Neural progenitor cell (in vitro differentiated cells): Measurements from ENCODE around the gene NRCAM. TPM values are rescaled to one million over a fixed set of nuclear protein-coding genes. Genes with fewer than 3 reads are reported as not detected.

Experiments used
- DNase-seq: peaks from one replicate; pipeline ENCODE4 v3.0.0-alpha.2; 2016; ENCODE audit warnings: low spot score
- H2AFZ ChIP-seq: fragments of 200-600 bp; sonication (generic); replicated peaks from 2 replicates; pipeline ENCODE4 v1.6.1; 2016; ENCODE audit warnings: antibody characterized with exemption
- H3F3A ChIP-seq: fragments of 200-600 bp; sonication (generic); 2 replicates; pipeline ENCODE4 v1.6.1; 2016; ENCODE audit warnings: antibody characterized with exemption, low read depth
- H3K27ac ChIP-seq: fragments of 200-600 bp; sonication (generic); 2 replicates; pipeline ENCODE4 v1.5.1; 2016; ENCODE audit warnings: mild to moderate bottlenecking
- H3K27me3 ChIP-seq: fragments of 200-600 bp; sonication (generic); 2 replicates; pipeline ENCODE4 v1.6.1; 2016; ENCODE audit warnings: mild to moderate bottlenecking, moderate library complexity
- H3K36me3 ChIP-seq: fragments of 200-600 bp; sonication (generic); 2 replicates; pipeline ENCODE4 v1.5.1; 2016
- H3K4me1 ChIP-seq: fragments of 200-600 bp; sonication (generic); 2 replicates; pipeline ENCODE4 v1.6.1; 2016; ENCODE audit warnings: mixed run types
- H3K4me2 ChIP-seq: fragments of 200-600 bp; sonication (generic); 2 replicates; pipeline ENCODE4 v1.6.1; 2016
- H3K4me3 ChIP-seq: fragments of 200-600 bp; sonication (generic); 2 replicates; pipeline ENCODE4 v1.5.1; 2016
- H3K79me2 ChIP-seq: fragments of 200-600 bp; sonication (generic); 2 replicates; pipeline ENCODE4 v1.6.1; 2016; ENCODE audit warnings: low read depth
- H3K9ac ChIP-seq: fragments of 200-600 bp; sonication (generic); 2 replicates; pipeline ENCODE4 v1.6.1; 2016
- H3K9me3 ChIP-seq: fragments of 200-600 bp; sonication (generic); 2 replicates; pipeline ENCODE4 v1.5.1; 2016; ENCODE audit warnings: low read depth
- H4K20me1 ChIP-seq: fragments of 200-600 bp; sonication (generic); 2 replicates; pipeline ENCODE4 v1.6.1; 2016; ENCODE audit warnings: low read depth
- H3K27ac Mint-ChIP-seq: 3 replicates; pipeline ENCODE4 v1.8.0; 2021; ENCODE audit warnings: mixed read lengths
- H3K27me3 Mint-ChIP-seq: 2 replicates; pipeline ENCODE4 v1.8.0; 2022; ENCODE audit warnings: low read depth, mild to moderate bottlenecking, inconsistent platforms, moderate library complexity, mixed read lengths; ENCODE audit not compliant: insufficient read depth
- H3K36me3 Mint-ChIP-seq: 3 replicates; pipeline ENCODE4 v1.8.0; 2021; ENCODE audit warnings: mixed read lengths
- H3K4me1 Mint-ChIP-seq: 3 replicates; pipeline ENCODE4 v1.8.0; 2021; ENCODE audit warnings: mixed read lengths
- H3K4me3 Mint-ChIP-seq: 3 replicates; pipeline ENCODE4 v1.8.0; 2021; ENCODE audit warnings: mild to moderate bottlenecking, moderate library complexity, mixed read lengths
- H3K9me3 Mint-ChIP-seq: 3 replicates; pipeline ENCODE4 v1.8.0; 2020; ENCODE audit warnings: mixed read lengths
- CTCF ChIP-seq: fragments of 200-600 bp; sonication (generic); IDR thresholded peaks from 2 replicates; pipeline ENCODE4 v1.5.1; 2017; ENCODE audit warnings: antibody characterized with exemption, mild to moderate bottlenecking
- EZH2 ChIP-seq: fragments of 200-600 bp; sonication (generic); IDR thresholded peaks from 2 replicates; pipeline ENCODE4 v1.6.1; 2017; ENCODE audit warnings: antibody characterized with exemption, mild to moderate bottlenecking, moderate library complexity
- EZH2phosphoT487 ChIP-seq: fragments of 200-600 bp; sonication (generic); IDR thresholded peaks from 2 replicates; pipeline ENCODE4 v1.6.1; 2017; ENCODE audit warnings: antibody characterized with exemption
- total RNA-seq: library from RNA; depleted of rRNA; stranded (reverse); fragments of >200 nt; gene quantifications from 2 replicates; pipeline ENCODE4 v1.2.3, GENCODE V29; 2015; ENCODE audit warnings: low replicate concordance

NRCAM gene
- total RNA-seq, 1 donor from 2014 or later, result 104 TPM

DNA sequence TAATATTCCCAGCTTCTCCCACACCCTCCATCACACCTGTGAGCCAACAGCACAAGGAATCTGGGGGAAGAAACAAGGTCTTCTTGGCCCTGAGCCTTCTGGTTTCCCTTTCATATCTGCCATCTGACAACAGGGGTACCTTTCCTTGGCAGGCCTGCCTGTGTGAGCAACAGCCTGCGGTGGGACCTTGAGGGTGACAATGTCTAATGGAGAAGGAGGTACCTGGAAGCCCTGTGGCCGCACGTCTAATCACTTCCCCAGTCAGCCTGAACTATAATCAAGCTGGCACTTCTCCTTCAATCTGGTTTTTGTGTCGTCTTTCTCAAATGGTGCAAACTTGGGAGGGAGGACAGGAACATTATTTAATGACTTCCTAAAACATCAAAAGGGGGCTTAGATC lies 41.2 kb downstream of the NRCAM start:
- no peak overlapping the region for H3K4me3 Mint-ChIP-seq
- no peak overlapping the region for H3K4me2 ChIP-seq
- H3K36me3 Mint-ChIP-seq, result no peaks in the 10 kb centered on the region

DNA sequence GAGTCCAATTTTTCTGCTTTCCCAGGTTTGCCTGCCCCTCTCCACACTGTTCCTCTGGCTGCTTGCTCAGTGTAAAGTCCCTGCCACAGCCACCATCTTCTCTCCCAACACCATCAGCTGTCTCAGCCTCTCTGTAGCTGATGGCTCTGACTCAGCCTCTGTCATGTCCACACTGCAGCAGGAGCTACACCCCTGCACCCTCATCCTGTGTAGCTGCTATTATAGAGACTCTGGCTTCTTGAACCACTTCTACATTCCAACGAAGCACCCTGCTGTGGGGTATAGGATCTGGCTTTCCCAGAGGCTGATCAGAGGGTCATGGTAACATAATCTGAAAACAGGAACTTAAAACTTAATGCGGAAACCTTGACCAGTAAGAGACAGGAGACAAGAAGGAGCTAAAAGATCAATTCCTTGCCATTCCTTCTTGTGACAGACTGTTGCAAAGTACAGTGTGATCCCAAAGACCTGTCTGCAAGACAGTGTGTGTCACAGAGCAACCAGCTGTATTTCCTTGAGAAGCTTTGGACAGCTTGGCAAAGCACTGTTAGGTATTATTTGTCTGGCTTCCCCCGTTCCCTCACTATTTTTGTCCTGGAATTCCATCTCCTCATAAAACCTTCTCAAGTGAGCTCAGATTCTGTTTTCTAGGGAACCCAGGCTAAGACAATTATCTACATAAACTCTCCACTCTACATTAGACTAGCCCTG lies 42.3 kb downstream of the NRCAM start:
- H3K4me2 ChIP-seq, result peak overlapping the region; percentile 50
- no peaks in the 10 kb centered on the region for H3K9me3 ChIP-seq
- DNase-seq, result peak; percentile 67
- peak overlapping the region; percentile 52 for H3K27ac ChIP-seq
- Mint-ChIP-seq H3K4me3 (no peak overlapping the region), H3K36me3 (no peaks in the 10 kb centered on the region), H3K27me3 (peaks cover 4% of the 10 kb centered on the region), H3K27ac (peak overlapping the region; percentile 92), H3K4me1 (peaks cover 40% of the 10 kb centered on the region), H3K9me3 (peaks cover 2% of the 10 kb centered on the region)
- no peaks in the 10 kb centered on the region for H3K27me3 ChIP-seq
- H2AFZ ChIP-seq, result no peak overlapping the region
- peaks cover 27% of the 10 kb centered on the region for H3K4me1 ChIP-seq
- H3K4me3 ChIP-seq, result no peak overlapping the region
- TF ChIP-seq EZH2phosphoT487, result no peak
- no peak for TF ChIP-seq CTCF
- TF ChIP-seq EZH2, result no peak
- no peaks in the 10 kb centered on the region for H3K79me2 ChIP-seq
- H3K36me3 ChIP-seq, result no peaks in the 10 kb centered on the region
- no peaks in the 10 kb centered on the region for H4K20me1 ChIP-seq
- peaks cover 14% of the 10 kb centered on the region for H3F3A ChIP-seq
- no peak overlapping the region for H3K9ac ChIP-seq

More for the DNA sequence above, 41.2 kb downstream of the NRCAM start:
- H3K27me3 ChIP-seq, result no peaks in the 10 kb centered on the region
- H3K9ac ChIP-seq, result no peak overlapping the region
- H4K20me1 ChIP-seq, result no peaks in the 10 kb centered on the region
- Mint-ChIP-seq H3K27ac (peak overlapping the region; percentile 76), H3K4me1 (peaks cover 43% of the 10 kb centered on the region), H3K9me3 (peaks cover 2% of the 10 kb centered on the region), H3K27me3 (peaks cover 4% of the 10 kb centered on the region)
- no peak for DNase-seq
- no peak overlapping the region for H2AFZ ChIP-seq
- H3K79me2 ChIP-seq, result no peaks in the 10 kb centered on the region
- TF ChIP-seq EZH2 (no peak), CTCF (no peak), EZH2phosphoT487 (no peak)
- H3K9me3 ChIP-seq, result no peaks in the 10 kb centered on the region
- H3K36me3 ChIP-seq, result no peaks in the 10 kb centered on the region
- H3K4me3 ChIP-seq, result no peak overlapping the region
- H3K27ac ChIP-seq, result no peak overlapping the region
- peaks cover 26% of the 10 kb centered on the region for H3K4me1 ChIP-seq
- H3F3A ChIP-seq, result peaks cover 14% of the 10 kb centered on the region

DNA sequence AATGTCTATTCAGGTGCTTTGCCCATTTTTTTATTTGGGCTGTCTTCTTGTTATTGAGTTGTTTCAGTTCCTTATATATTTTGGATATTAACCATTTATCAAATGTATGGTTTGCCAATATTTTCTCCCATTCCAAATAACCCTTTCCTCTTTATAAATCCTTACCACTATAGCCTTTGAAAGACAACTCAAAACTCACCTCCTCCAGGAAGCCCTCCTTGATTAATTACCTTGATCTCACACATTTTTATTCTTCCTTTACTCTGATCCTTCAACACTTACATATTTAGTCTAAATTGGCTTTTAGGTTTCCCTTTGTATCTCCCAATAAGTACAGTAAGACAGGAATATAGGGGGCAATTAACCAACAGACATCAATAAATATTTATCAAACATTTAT lies 42.9 kb downstream of the NRCAM start:
- Mint-ChIP-seq H3K4me3 (no peak overlapping the region), H3K27ac (no peak overlapping the region), H3K36me3 (no peaks in the 10 kb centered on the region), H3K9me3 (peaks cover 2% of the 10 kb centered on the region), H3K4me1 (peaks cover 38% of the 10 kb centered on the region), H3K27me3 (peaks cover 5% of the 10 kb centered on the region)
- H3K9me3 ChIP-seq, result no peaks in the 10 kb centered on the region
- H3K36me3 ChIP-seq, result no peaks in the 10 kb centered on the region
- TF ChIP-seq EZH2phosphoT487 (no peak), EZH2 (no peak), CTCF (no peak)
- H3K27me3 ChIP-seq, result no peaks in the 10 kb centered on the region
- H3K9ac ChIP-seq, result no peak overlapping the region
- H3F3A ChIP-seq, result peaks cover 14% of the 10 kb centered on the region
- H4K20me1 ChIP-seq, result no peaks in the 10 kb centered on the region
- H2AFZ ChIP-seq, result no peak overlapping the region
- no peak overlapping the region for H3K27ac ChIP-seq
- H3K4me3 ChIP-seq, result no peak overlapping the region
- H3K4me2 ChIP-seq, result peak overlapping the region; percentile 50
- H3K4me1 ChIP-seq, result peaks cover 33% of the 10 kb centered on the region
- DNase-seq, result no peak
- H3K79me2 ChIP-seq, result no peaks in the 10 kb centered on the region
